ENCODE results near the gene UBXN4. TPM values are rescaled to one million over a fixed set of nuclear protein-coding genes. Genes with fewer than 3 reads are reported as not detected.

Gene UBXN4
- total and polyA plus RNA-seq, 2 donors (not counting 1 experiment from before 2014, with no cell fraction given) = 41.7 to 113 TPM

- Histone ChIP-seq H3K27me3 (replicated peaks in 1 of 4; ENCODE audit: control extremely low read depth in 1 of 4, control insufficient read depth in 3 of 4, insufficient read depth in 4 of 4, low read length in 3 of 4) (no peaks in the 10 kb centered on the region), H4K20me1 (ENCODE audit: control insufficient read depth, insufficient read depth, low read length, poor library complexity, severe bottlenecking) (no peaks in the 10 kb centered on the region), H3K27ac (ENCODE audit: low read length in 2 of 2) (no peak overlapping the region), H3K79me2 (ENCODE audit: control insufficient read depth, insufficient read depth, low read length) (no peaks in the 10 kb centered on the region), H3K9me3 (ENCODE audit: control extremely low read depth in 1 of 3, control insufficient read depth in 2 of 3, insufficient read depth in 1 of 3, low read length in 2 of 3) (peaks cover 0 to 3% (median 0%) of the 10 kb centered on the region in 3 donors), H2AFZ (ENCODE audit: insufficient read depth, low read depth, low read length, poor library complexity, severe bottlenecking) (no peak overlapping the region), H3K4me1 (ENCODE audit: control insufficient read depth in 2 of 2, insufficient read depth in 2 of 2, low read length in 2 of 2) (no peaks in the 10 kb centered on the region), H3K4me2 (replicated peaks; ENCODE audit: low read depth, low read length, poor library complexity, severe bottlenecking) (no peak overlapping the region), H3K4me3 (ENCODE audit: control extremely low read depth in 1 of 5, extremely low read depth in 1 of 5, insufficient read depth in 1 of 5, low read depth in 2 of 5, low read length in 4 of 5) (no peak overlapping the region), H3K9ac (ENCODE audit: low read length) (no peak overlapping the region), H3K36me3 (replicated peaks in 1 of 2; ENCODE audit: control extremely low read depth in 1 of 2, control insufficient read depth in 1 of 2, extremely low read depth in 1 of 2, insufficient read depth in 2 of 2, low read length in 1 of 2) (peaks cover 13 to 71% of the 10 kb centered on the region in 2 experiments)
- Mint-ChIP-seq H3K27me3 (no peaks in the 10 kb centered on the region), H3K4me3 (no peak overlapping the region), H3K9me3 (ENCODE audit: insufficient read depth) (no peaks in the 10 kb centered on the region), H3K27ac (no peak overlapping the region), H3K4me1 (peaks cover 11% of the 10 kb centered on the region)
- no peak for DNase-seq
- no peak for ATAC-seq (ENCODE audit: low read depth)
- ChIA-PET CTCF (no interaction called here), POLR2A (interaction anchor here (0.6 kb wide), 1 partner anchor 13 kb away, joined by 4 read pairs; no protein-coding TSS in a partner anchor)
- intact Hi-C loops (cut with micrococcal nuclease) = no loop called here
- WGBS (ENCODE audit: insufficient coverage) = no CpG with 5 or more reads among the region's 3 CpGs
- no peak for TF ChIP-seq EZH2 (IDR thresholded peaks at IDR 0.05; ENCODE audit: borderline replicate concordance, insufficient read depth, low read depth, low read length, poor library complexity, severe bottlenecking)
- TF ChIP-seq CTCF (IDR thresholded peaks at IDR 0.05) = no peak
Measured at GRCh38 chr2:135783439-135783838, 41.8 kb downstream of the UBXN4 start.

GRCh38 chr2:135785032-135785431 lies 43.4 kb downstream of the UBXN4 start:
- H3K4me3 Mint-ChIP-seq = no peak overlapping the region
- peaks cover 11 to 60% of the 10 kb centered on the region in 2 experiments for H3K36me3 ChIP-seq (replicated peaks in 1 of 2; ENCODE audit: control extremely low read depth in 1 of 2, control insufficient read depth in 1 of 2, extremely low read depth in 1 of 2, insufficient read depth in 2 of 2, low read length in 1 of 2)
- POLR2A ChIA-PET = no interaction called here

More at GRCh38 chr2:135785032-135785431, 43.4 kb downstream of the UBXN4 start:
- no peak for DNase-seq
- Histone ChIP-seq H3K9me3 (ENCODE audit: control extremely low read depth in 1 of 3, control insufficient read depth in 2 of 3, insufficient read depth in 1 of 3, low read length in 2 of 3) (peaks cover 0 to 3% (median 0%) of the 10 kb centered on the region in 3 donors), H3K4me1 (ENCODE audit: control insufficient read depth in 2 of 2, insufficient read depth in 2 of 2, low read length in 2 of 2) (no peaks in the 10 kb centered on the region), H3K79me2 (ENCODE audit: control insufficient read depth, insufficient read depth, low read length) (no peaks in the 10 kb centered on the region), H3K9ac (ENCODE audit: low read length) (no peak overlapping the region), H2AFZ (ENCODE audit: insufficient read depth, low read depth, low read length, poor library complexity, severe bottlenecking) (no peak overlapping the region), H3K27me3 (replicated peaks in 1 of 4; ENCODE audit: control extremely low read depth in 1 of 4, control insufficient read depth in 3 of 4, insufficient read depth in 4 of 4, low read length in 3 of 4) (no peaks in the 10 kb centered on the region), H3K4me3 (ENCODE audit: control extremely low read depth in 1 of 5, extremely low read depth in 1 of 5, insufficient read depth in 1 of 5, low read depth in 2 of 5, low read length in 4 of 5) (no peak overlapping the region), H3K27ac (ENCODE audit: low read length in 2 of 2) (no peak overlapping the region), H4K20me1 (ENCODE audit: control insufficient read depth, insufficient read depth, low read length, poor library complexity, severe bottlenecking) (no peaks in the 10 kb centered on the region), H3K4me2 (replicated peaks; ENCODE audit: low read depth, low read length, poor library complexity, severe bottlenecking) (no peak overlapping the region)
- peak; percentile 41 for TF ChIP-seq CTCF (IDR thresholded peaks at IDR 0.05)
- no peak for TF ChIP-seq EZH2 (IDR thresholded peaks at IDR 0.05; ENCODE audit: borderline replicate concordance, insufficient read depth, low read depth, low read length, poor library complexity, severe bottlenecking)
- no peak overlapping the region for H3K27ac Mint-ChIP-seq
- CTCF ChIA-PET = interaction anchor here (1.0 to 2.2 kb wide), 2 partner anchors 12 to 14 kb away, joined by 3 to 10 read pairs; no protein-coding TSS in a partner anchor
- ATAC-seq (ENCODE audit: low read depth) = no peak
- no peaks in the 10 kb centered on the region for H3K9me3 Mint-ChIP-seq (ENCODE audit: insufficient read depth)
- H3K27me3 Mint-ChIP-seq = no peaks in the 10 kb centered on the region
- H3K4me1 Mint-ChIP-seq = peaks cover 11% of the 10 kb centered on the region
- intact Hi-C loops (cut with micrococcal nuclease) = no loop called here
- WGBS (ENCODE audit: insufficient coverage) = no CpG with 5 or more reads among the region's 2 CpGs
